ENCODE measurements around the gene MRPL49.

MRPL49 gene

DNA sequence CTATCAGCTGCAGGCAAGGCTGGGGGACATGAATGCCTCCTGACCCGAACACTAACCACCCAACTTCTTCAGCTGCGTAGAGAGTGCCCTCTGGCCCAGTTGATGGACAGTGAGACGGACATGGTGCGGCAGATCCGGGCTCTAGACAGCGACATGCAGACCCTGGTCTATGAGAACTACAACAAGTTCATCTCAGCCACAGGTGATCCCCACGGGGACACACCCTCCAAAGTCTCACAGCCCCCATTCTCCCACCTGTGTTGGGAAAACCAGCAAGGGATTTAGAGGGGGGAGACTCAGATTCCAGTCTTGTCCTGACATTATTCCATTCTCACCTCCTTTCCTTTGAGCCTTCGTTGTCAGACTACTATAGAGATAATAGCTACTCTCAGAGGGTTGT lies 25.2 kb upstream of the MRPL49 start:
- Histone ChIP-seq H3K4me1 (ENCODE audit: control insufficient read depth, insufficient read depth, low read length) (peaks cover 7% of the 10 kb centered on the region), H3K27ac (ENCODE audit: extremely low read depth, low read depth, low read length) (no peak overlapping the region), H3K36me3 (ENCODE audit: control insufficient read depth in 2 of 2, insufficient read depth in 1 of 2, low read length in 2 of 2) (peaks cover 0 to 8% of the 10 kb centered on the region in 2 experiments; a peak in 2 of 3 replicates), H3K4me3 (ENCODE audit: low read depth, low read length) (peak overlapping the region; percentile 61), H3K9me3 (ENCODE audit: control insufficient read depth, insufficient read depth, low read depth, low read length) (no peaks in the 10 kb centered on the region)
- no peak for TF ChIP-seq ZNF175 (tag by site-specific recombination; IDR thresholded peaks at IDR 0.05)
- TF ChIP-seq ZNF292 (tag by site-specific recombination; IDR thresholded peaks at IDR 0.05; ENCODE audit: borderline replicate concordance, low read depth), result no peak
- TF ChIP-seq, protein P1, sequence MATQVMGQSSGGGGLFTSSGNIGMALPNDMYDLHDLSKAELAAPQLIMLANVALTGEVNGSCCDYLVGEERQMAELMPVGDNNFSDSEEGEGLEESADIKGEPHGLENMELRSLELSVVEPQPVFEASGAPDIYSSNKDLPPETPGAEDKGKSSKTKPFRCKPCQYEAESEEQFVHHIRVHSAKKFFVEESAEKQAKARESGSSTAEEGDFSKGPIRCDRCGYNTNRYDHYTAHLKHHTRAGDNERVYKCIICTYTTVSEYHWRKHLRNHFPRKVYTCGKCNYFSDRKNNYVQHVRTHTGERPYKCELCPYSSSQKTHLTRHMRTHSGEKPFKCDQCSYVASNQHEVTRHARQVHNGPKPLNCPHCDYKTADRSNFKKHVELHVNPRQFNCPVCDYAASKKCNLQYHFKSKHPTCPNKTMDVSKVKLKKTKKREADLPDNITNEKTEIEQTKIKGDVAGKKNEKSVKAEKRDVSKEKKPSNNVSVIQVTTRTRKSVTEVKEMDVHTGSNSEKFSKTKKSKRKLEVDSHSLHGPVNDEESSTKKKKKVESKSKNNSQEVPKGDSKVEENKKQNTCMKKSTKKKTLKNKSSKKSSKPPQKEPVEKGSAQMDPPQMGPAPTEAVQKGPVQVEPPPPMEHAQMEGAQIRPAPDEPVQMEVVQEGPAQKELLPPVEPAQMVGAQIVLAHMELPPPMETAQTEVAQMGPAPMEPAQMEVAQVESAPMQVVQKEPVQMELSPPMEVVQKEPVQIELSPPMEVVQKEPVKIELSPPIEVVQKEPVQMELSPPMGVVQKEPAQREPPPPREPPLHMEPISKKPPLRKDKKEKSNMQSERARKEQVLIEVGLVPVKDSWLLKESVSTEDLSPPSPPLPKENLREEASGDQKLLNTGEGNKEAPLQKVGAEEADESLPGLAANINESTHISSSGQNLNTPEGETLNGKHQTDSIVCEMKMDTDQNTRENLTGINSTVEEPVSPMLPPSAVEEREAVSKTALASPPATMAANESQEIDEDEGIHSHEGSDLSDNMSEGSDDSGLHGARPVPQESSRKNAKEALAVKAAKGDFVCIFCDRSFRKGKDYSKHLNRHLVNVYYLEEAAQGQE (tag by site-specific recombination; IDR thresholded peaks at IDR 0.05), result no peak
- TF ChIP-seq ZNF561 (tag by site-specific recombination; IDR thresholded peaks at IDR 0.05; ENCODE audit: borderline replicate concordance), result no peak
- TF ChIP-seq KLF16 (tag by site-specific recombination; IDR thresholded peaks at IDR 0.05), result no peak
- TF ChIP-seq OSR2 (tag by site-specific recombination; IDR thresholded peaks at IDR 0.05), result no peak
- TF ChIP-seq SCRT2 (tag by site-specific recombination; IDR thresholded peaks at IDR 0.05), result 0 out of 2 replicates have a peak, but pooled peaks have one; percentile 55
- TF ChIP-seq SCRT1 (tag by site-specific recombination; IDR thresholded peaks at IDR 0.05; ENCODE audit: borderline replicate concordance), result peak; percentile 73; the same call in 1 of the 2 replicates
- ChIA-PET POLR2A (interaction anchor here (1.2 to 2.6 kb wide), 10 partner anchors 11 to 318 kb away, joined by 4 to 24 read pairs (median 6); partner anchors contain the start of genes ARL2, CDCA5, FAU and MRPL49), CTCF (interaction anchor here (0.5 to 8.8 kb wide), 5 partner anchors 15 to 218 kb away, joined by 3 to 110 read pairs (median 3); partner anchors contain the start of genes ARL2 and TM7SF2)

DNA sequence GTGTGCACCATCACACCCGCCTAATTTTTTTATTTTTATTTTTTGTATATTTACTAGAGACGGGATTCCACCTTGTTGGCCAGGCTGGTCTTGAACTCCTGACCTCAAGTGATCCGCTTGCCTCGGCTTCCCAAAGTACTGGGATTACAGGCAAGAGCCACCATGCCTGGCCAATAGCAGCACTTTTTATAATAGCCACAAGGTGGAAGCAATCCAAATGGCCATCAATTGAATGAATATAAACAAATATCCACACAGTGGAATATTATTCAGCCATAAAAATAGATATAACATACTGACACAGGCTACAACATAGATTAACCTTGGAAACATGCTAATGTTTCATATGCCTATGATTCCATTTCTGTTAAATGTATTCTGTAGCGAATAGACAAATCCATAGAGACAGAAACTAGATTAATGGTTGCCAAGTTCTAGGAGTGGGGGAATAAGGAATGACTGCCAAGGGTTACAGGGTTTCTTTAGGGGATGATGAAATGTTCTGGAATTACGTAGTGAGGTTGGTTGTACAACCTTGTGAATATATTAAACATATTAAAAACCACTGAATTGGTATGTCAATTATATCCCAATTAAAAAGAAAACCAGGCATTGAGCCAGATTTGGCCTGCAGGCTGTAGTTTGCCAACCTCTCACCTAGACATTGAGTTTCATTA lies 21.3 kb upstream of the MRPL49 start:
- CTCF ChIA-PET, result interaction anchor here (8.8 kb wide), 1 partner anchor 11 kb away, joined by 110 read pairs; the partner anchor contains the start of gene TM7SF2
- TF ChIP-seq, protein P2, sequence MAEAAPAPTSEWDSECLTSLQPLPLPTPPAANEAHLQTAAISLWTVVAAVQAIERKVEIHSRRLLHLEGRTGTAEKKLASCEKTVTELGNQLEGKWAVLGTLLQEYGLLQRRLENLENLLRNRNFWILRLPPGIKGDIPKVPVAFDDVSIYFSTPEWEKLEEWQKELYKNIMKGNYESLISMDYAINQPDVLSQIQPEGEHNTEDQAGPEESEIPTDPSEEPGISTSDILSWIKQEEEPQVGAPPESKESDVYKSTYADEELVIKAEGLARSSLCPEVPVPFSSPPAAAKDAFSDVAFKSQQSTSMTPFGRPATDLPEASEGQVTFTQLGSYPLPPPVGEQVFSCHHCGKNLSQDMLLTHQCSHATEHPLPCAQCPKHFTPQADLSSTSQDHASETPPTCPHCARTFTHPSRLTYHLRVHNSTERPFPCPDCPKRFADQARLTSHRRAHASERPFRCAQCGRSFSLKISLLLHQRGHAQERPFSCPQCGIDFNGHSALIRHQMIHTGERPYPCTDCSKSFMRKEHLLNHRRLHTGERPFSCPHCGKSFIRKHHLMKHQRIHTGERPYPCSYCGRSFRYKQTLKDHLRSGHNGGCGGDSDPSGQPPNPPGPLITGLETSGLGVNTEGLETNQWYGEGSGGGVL (tag by site-specific recombination; IDR thresholded peaks at IDR 0.05), result 0 out of 2 replicates have a peak, but pooled peaks have one; percentile 19
- TF ChIP-seq, protein P3, sequence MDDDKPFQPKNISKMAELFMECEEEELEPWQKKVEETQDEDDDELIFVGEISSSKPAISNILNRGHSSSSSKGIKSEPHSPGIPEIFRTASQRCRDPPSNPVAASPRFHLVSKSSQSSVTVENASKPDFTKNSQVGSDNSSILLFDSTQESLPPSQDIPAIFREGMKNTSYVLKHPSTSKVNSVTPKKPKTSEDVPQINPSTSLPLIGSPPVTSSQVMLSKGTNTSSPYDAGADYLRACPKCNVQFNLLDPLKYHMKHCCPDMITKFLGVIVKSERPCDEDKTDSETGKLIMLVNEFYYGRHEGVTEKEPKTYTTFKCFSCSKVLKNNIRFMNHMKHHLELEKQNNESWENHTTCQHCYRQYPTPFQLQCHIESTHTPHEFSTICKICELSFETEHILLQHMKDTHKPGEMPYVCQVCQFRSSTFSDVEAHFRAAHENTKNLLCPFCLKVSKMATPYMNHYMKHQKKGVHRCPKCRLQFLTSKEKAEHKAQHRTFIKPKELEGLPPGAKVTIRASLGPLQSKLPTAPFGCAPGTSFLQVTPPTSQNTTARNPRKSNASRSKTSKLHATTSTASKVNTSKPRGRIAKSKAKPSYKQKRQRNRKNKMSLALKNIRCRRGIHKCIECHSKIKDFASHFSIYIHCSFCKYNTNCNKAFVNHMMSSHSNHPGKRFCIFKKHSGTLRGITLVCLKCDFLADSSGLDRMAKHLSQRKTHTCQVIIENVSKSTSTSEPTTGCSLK (tag by site-specific recombination; IDR thresholded peaks at IDR 0.05), result no peak
- TF ChIP-seq ZNF747 (tag by site-specific recombination; IDR thresholded peaks at IDR 0.05) (no peak), ZBTB17 (tag by site-specific recombination; IDR thresholded peaks at IDR 0.05) (no peak), ZNF146 (tag by site-specific recombination; IDR thresholded peaks at IDR 0.05) (peak; percentile 59)
- TF ChIP-seq, protein P4, sequence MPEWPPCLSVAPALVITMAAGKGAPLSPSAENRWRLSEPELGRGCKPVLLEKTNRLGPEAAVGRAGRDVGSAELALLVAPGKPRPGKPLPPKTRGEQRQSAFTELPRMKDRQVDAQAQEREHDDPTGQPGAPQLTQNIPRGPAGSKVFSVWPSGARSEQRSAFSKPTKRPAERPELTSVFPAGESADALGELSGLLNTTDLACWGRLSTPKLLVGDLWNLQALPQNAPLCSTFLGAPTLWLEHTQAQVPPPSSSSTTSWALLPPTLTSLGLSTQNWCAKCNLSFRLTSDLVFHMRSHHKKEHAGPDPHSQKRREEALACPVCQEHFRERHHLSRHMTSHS (tag by site-specific recombination; IDR thresholded peaks at IDR 0.05), result no peak
- Histone ChIP-seq H3K27ac (ENCODE audit: extremely low read depth, low read depth, low read length) (no peak overlapping the region), H3K4me3 (ENCODE audit: low read depth, low read length) (no peak overlapping the region), H3K36me3 (ENCODE audit: control insufficient read depth in 2 of 2, insufficient read depth in 1 of 2, low read length in 2 of 2) (peaks cover 0 to 14% of the 10 kb centered on the region in 2 experiments; a peak in 2 of 3 replicates), H3K9me3 (ENCODE audit: control insufficient read depth, insufficient read depth, low read depth, low read length) (no peaks in the 10 kb centered on the region), H3K4me1 (ENCODE audit: control insufficient read depth, insufficient read depth, low read length) (peaks cover 23% of the 10 kb centered on the region)
- POLR2A ChIA-PET, result interaction anchor here (1.2 to 4.1 kb wide), 3 partner anchors 11 to 18 kb away, joined by 3 to 12 read pairs (median 3); partner anchors contain the start of genes CDCA5, TM7SF2 and ZFPL1

All from HEK293 (cell line).